Measurements from ENCODE around the gene GPX7.

- TF ChIP-seq POLR2AphosphoS5 (IDR thresholded peaks at IDR 0.05; ENCODE audit: low read depth, low read length) (no peak), POLR2A (IDR thresholded peaks at IDR 0.05; ENCODE audit: low read depth, low read length) (no peak)
Measured at GRCh38 chr1:52580283-52580682, 21.9 kb upstream of the GPX7 start.
